Activated naive CD4-positive, alpha-beta T cell (primary cell): ENCODE data around the gene TEX22.

Experiments used
- DNase-seq, 4 experiments: peaks; one replicate each; lab custom pipeline; 2025; lab: John Stamatoyannopoulos, UW

TEX22 gene

DNA sequence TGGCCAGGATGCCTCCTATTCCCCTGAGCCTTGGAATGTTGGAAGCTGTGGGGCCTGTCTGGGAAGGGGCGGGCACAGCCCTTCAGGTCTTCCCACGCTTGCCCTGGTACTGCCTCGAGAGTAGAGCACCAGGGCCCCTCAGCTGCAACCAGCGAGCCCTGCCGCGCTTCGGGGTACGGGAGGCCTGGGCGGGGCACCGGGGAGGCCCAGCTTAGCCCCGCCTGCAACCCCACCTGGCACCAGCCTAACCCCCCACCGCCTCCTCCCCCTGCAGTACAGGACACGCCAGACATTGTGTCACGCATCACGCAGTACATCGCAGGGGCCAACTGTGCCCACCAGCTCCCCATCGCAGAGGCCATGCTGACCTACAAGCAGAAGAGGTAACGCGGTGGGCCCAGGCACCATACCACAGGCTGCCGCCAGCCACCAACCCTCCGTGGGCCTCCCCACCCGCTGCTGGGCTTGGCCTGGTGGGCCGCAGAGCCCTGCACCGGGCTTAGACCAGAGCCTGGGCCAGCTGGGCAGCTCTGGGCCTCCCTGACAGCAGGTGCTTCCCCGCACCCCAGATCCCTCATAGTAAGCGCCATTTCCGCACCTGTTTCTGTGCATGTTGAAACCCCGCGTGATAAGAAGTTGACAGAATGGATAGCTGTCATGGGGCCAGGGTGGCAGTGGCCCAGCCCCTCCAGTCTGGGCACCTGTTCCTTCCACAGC lies 13.6 kb upstream of the TEX22 start:
- DNase-seq = no peak

GRCh38 chr14:105385322-105385637 lies 13.1 kb upstream of the TEX22 start:
- DNase-seq = no peak

GRCh38 chr14:105385698-105386365 lies 12.5 kb upstream of the TEX22 start:
- DNase-seq = no peak

DNA sequence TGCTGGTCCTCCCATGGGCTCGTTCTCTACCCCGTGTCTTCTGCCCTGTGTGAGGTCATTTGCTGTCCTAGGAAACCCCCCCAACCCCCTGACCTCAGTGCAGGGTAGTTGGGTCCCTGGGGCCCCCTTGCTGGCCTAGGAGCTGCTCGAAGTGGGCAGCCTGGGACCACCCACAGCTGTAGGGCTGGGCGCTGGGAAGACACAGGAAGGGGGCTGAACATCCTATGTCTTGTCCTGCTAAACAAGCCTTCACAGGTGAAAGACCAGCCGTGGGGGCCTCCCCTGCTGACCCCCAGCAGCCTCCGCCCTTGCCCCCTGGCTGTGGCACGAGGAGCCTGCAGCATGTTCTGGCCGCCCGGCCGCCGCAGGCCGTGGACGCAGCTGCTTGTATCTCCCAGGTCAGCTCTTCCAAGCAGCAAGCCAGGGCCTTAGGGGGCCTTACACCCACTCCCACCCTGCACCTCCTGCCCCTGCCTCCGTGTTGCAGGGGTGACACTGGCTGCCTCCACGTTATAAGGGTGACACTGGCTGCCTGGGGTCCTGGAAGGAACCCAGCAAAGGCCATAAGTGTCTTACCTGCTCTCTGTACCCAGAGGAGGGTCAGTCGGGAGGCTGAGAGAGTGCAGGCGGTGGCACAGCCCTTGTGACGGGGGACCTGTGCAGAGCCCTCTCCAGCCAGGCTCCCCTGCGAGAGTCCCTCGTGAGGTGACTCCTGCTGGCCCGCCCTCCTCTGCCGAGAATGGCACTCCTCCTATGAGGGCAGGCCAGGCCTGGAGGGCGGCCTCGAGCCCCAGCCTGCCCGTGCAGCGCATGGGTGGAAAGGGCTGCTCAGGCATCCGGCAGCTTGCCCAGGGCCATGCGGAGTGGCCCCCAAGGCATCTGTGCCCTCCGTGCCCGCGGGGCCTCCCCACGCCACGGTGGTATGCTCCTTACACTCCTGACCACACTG lies 11.5 kb upstream of the TEX22 start:
- no peak for DNase-seq

DNA sequence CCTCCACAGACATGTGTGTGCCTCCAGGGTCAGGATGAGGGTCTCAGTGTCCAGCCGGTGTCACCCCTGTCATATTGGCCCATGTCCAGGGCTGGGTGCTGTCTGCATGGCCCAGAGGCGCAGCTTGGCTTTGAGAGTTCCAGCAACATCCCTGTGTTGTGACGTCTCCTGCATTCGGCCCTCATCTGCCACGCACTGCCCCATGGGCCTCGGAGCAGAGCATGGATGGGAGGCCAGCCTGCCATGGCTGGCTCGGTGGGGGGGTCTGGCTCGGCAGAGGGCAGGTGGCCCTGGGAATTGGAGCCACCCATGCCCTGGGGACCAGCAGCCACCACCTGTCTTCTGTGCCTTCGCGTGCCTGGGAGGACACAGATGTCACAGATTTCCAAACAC lies 10.8 kb upstream of the TEX22 start:
- no peak for DNase-seq

DNA sequence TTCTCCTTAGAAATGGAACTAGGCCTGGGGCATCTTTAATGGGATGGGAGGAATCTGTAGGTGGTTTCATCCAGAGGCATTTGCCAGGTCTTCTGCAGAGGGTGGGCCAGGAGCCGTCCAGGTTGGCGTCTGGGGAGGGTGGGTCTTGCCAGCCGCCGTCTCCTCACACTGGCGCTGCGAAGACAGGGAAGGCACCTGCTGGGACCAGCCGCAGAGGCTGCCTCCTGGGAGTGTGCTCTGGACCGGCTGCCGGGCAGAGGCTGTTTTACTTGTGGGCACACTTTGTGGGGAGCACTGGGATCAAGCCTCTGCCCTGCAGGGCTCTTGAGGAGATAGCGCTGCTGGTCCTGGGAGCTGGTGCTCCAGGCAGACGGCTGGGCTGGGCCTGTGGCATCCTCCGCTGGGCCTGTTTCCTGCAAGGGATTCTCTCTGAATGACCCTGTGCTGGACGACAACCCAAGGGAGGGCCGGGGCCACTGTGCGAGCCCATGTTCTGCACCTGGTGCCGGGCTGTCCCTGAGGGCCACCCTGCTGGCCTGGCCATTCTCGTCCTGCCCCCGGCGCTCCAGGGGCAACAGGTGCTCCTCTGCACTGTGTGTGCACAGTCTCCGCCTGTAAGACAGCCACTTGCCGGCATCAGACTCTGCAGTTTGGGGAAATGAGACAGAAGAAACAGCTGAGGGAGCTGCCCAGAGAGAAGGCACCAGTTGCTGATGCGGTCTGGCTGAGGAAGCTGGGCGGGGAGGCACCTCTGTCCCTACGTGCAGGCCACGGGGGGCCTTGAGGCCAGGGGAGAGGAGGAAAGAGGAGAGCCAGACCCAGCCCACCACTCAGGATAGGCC lies 10.0 kb upstream of the TEX22 start:
- no peak for DNase-seq

- DNase-seq = no peak
These were observed 9.4 kb upstream of the TEX22 start for GRCh38 chr14:105388976-105389375.

GRCh38 chr14:105389534-105389933 lies 8.8 kb upstream of the TEX22 start:
- no peak for DNase-seq

GRCh38 chr14:105389976-105390848 lies 8.1 kb upstream of the TEX22 start:
- no peak for DNase-seq

DNA sequence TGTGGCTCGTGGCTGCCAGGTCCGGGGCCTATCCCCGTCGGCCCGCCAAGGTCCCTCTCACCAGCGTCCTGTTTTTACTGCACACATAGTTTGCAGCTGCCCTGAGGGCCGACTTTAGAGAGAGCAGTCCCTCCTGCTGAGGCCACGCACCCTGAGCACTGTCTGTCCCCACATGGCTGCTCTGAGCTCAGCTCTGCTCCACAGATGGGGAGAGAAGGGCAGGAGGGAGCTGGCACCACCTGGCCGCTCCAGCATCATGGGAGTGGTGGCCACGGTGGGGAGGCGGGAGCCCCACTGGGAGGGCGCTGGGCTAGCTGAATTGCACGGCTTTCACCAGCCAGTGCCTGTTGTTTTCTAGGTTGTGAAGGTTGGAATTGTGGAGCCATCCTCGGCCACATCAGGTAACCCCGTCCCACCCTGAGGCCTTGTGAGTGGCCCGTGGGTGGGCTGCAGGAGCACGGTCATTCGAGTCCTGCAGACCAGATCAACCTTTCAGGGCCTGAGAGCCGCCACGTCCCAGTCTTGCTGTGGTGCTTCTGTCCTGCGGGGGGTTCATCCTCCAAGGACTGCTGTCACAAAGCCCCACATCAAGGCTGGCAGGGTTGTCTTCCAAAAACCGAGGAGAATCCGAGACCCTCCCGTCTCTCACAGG lies 7.4 kb upstream of the TEX22 start:
- DNase-seq = no peak

DNA sequence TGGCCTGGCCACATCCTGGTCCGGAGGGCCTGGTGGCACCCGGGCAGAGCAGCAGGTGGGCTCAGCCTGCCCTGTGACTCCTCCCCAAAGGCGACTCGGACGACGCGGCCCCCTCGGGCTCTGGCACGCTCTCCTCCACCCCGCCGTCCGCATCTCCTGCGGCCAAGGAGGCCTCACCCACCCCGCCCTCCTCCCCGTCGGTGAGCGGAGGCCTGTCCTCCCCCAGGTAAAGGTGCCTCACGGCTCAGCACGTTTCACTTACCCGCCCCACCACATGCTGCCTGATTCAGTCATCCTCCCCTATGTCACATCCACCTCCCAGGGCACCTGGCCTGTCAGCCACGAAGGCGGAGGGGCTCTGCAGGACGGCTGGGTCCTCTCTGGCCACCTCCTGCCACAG lies 6.8 kb upstream of the TEX22 start:
- DNase-seq = no peak

DNA sequence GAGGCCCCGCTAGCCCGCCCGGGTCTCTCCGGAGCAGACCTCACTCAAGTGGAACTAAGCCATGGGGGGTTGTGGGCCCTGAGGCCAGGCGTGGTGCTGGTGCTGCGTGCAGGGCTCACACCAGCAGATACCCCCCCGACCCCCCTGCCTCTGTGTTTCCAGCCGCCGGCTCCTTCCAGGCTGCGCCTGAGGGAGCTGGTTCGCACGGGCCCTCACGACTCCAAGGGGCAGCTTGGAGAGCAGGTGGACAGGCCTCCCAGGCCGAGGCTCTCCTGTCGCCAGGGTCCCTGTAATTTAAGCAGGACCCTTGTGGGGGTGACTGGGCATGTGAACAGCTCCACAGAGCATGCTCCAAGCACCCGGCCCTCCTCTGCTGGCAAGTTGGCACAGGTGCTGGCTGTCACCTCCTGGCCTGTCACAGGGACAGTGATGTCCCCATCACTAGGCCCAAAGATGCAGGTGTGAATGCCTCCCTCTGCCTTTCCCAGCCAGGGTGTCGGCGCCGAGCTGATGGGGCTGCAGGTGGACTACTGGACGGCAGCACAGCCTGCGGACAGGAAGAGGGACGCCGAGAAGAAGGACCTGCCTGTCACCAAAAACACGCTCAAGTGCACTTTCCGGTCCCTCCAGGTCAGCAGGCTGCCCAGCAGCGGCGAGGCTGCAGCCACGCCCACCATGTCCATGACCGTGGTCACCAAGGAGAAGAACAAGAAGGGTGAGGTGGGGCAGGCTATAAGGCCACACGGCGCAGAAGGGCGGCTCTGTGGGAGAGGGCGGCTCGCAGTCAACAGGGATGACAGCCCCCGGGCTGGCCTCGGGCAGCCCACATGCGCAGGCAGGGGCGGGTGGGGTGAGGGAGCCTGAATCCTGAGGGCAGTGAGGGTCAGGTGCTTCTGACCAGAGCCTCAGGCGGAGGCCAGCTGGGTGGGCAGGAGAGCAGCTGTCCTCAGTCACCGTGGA lies 5.9 kb upstream of the TEX22 start:
- no peak for DNase-seq

- DNase-seq = no peak
These were observed 5.2 kb upstream of the TEX22 start for GRCh38 chr14:105393151-105393550.

DNA sequence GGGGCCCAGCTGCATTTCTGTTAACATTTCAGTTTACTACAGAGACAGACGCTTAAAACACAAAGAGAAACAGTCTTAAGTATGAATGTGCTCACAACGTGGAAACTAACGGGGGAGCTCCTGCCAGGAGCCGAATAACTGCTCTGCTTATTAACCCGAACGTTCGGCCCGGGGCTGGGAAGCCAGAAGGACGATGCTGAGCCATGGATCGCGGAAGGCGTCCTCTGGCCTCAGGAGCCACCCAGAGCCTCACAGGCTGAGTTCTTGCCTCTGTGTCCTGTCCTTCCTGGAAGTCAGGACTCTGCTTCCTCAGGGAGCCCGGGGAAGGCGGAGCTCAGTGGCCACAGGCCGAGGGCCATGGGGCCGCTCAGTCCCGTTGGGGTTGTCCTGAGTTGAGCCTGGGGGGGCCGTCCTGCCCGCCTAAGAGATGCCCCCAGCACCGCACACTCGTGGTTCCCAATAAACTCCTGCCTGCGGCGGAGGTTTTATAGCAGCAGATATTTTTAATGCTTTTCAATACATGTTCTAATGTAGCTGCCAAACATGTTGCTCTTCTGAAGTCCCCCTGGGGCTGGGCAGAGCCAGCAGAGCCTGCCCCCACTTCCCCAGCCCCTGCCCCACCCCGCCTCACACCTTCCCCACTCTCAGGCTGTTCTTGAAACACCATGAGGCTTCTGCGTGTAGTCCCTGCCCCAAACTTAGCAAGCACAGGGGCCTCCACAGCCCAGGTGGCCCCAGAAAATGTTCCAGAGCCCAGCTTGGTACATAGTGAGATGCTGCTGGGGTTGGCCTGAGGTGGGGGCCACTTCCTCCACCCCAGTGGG lies 3.4 kb upstream of the TEX22 start:
- DNase-seq = no peak

- DNase-seq = no peak
These were observed 2.8 kb upstream of the TEX22 start for GRCh38 chr14:105395538-105395854.

- no peak for DNase-seq
These were observed 897 bp upstream of the TEX22 start for GRCh38 chr14:105397350-105397931.

GRCh38 chr14:105398726-105399465 lies 558 bp downstream of the TEX22 start:
- peak in 1 of 4 experiments; percentile 48 for DNase-seq

- DNase-seq = no peak
These were observed 1.1 kb downstream of the TEX22 start for GRCh38 chr14:105399466-105399775.
